Measurements from ENCODE around the gene CHPT1.
"Not testable (repeated sequence)": the region's sequence is repeated elsewhere in the genome, so short reads cannot be mapped to it uniquely, and the experiment has no call there.

Gene CHPT1

GRCh38 chr12:101729842-101730241 lies 32.4 kb downstream of the CHPT1 start:
- no peak for DNase-seq

DNA sequence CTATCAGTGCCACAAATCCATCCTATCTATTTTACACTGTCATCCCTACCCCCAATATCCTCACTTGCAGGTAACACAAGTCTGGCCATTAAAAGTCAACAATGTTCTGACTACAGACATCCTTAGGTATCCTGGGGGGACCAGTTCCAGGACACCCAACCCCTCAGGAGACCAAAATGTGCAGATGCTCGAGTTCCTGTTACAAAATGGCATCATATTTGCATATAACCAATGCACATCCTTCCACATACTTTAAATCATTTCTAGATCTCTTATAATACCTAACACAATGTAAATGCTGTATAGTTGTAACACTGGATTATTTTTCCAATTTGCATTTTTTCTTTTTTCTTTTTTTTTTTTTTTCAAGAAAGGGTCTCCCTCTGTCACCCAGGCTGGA lies 34.9 kb downstream of the CHPT1 start:
- no peak for DNase-seq

GRCh38 chr12:101733166-101733565 lies 35.7 kb downstream of the CHPT1 start:
- no peak for DNase-seq

DNA sequence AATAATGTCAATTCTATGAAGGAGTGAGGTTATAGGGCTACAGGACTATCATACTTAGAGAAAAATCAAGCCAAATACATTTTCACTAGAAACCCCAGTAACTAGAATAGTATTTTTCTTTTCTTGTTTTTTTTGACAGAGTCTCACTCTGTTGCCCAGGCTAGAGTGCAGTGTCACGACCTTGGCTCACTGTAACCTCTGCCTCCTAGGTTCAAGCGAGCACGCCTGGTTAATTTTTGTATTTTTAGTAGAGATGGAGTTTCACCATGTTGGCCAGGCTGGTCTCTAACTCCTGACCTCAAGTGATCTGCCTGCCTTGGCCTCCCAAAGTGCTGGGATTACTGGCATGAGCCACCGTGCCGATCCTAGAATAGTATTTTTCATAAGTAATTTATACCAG lies 37.0 kb downstream of the CHPT1 start:
- not testable (repeated sequence) for DNase-seq

- no peak for DNase-seq
Measured at GRCh38 chr12:101737476-101737875, 40.0 kb downstream of the CHPT1 start.

GRCh38 chr12:101738920-101739665 lies 41.7 kb downstream of the CHPT1 start, which contains the start of gene SYCP3:
TSS of gene SYCP3 (minus strand) at chr12:101739462. CDS start at chr12:101737935, 1,527 bp downstream.
- DNase-seq: no peak

- no peak for DNase-seq
Measured at GRCh38 chr12:101740566-101740965, 43.1 kb downstream of the CHPT1 start.

- no peak for DNase-seq
Measured at GRCh38 chr12:101740980-101741379, 43.5 kb downstream of the CHPT1 start.

DNA sequence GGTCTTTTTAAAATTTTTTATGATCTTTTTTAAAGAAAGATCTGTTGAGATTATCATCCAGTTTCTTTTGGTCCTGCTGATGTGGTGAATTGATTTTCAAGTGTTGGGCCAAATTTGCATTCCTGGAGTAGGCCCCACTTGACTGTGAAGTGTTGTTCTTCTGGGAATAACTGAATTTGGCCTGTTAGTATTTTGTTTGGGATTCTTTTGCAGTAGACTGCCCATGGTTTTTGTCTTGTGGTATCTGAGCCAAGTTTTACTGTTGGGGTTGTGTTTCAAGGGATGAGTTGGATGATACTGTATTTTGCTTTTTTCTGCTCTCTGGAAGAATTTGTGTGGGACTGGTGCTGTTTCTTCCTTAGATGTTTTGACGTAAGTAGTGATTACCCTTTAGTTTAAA lies 45.8 kb downstream of the CHPT1 start:
- DNase-seq: no peak

GRCh38 chr12:101743724-101744472 lies 46.5 kb downstream of the CHPT1 start:
- no peak for DNase-seq

DNA sequence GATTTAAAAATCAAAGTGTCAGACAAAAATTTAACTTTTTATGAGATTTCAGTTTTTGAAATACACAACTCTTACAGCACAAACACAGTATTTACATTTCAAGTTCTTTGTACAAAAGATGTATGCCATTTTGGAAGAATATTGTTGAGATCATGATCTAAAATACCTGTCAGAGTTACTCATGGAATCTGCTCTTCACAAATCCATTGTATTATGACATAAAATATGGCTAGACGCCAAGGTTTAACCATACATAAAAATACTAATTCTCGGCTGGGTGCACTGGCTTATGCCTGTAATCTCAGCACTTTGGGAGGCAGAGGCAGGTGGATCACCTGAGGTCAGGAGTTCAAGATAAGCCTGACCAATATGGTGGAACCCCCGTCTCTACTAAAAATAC lies 48.0 kb downstream of the CHPT1 start:
- DNase-seq: no peak

- DNase-seq: no peak
Measured at GRCh38 chr12:101746196-101746595, 48.8 kb downstream of the CHPT1 start.

- DNase-seq: no peak
Measured at GRCh38 chr12:101746661-101747060, 49.2 kb downstream of the CHPT1 start.

DNA sequence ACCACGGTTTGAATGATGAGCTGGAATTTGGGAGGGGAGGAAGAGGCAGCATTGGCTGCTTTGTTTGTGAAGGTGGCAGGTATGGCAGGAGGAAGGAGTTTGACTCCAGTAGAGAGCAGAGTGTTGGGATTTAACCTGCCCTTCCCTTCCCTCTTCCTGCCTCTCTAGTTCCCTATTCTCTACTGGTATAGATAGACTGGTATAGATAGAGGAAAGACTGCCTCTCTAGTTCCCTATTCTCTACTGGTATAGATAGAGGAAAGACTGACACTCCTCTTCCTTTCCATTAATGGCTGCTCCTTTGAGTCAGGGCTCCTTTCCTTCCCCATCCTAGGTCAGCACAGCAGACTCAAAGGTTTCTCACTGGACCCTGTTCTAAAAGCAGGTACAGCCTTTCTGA lies 50.3 kb downstream of the CHPT1 start:
- DNase-seq: no peak

DNA sequence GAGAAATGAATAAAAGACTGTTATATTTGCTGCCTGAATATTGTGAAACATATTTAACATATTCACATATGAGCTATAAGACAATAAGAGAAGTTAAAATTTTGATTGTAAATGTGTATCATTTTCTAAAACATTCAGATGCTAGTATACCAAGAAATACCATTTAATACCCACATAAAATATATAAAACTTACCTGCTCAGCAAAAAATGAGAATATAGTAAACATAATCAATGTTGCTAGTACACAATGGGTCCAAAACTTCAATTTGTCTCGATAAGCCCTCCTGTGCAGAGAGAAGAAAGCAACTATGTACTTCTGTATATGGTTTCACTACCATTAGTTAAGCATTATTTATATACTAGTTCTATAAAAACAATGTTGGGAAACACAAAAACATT lies 51.5 kb downstream of the CHPT1 start:
- no peak for DNase-seq

GRCh38 chr12:101749657-101750056 lies 52.2 kb downstream of the CHPT1 start:
- DNase-seq: no peak

DNA sequence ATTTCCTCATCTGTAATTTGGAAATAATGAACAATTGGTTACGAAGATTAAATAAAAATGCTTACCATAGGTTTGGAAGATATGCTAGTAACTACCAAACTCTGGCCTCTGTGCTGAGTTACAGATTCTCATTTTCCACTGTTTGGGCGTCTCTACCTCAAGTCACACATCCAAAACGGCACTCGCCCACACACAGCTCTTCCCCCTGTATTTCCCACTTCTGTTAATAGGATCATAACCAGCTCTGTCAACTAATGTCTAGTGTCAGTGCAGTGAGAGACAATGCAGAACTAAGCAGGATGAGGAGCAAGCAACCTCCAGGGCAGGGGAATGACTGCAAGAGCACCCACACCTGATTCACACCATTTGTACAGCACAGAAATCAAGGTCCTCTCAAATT lies 52.7 kb downstream of the CHPT1 start:
- DNase-seq: no peak

- DNase-seq: no peak
Measured at GRCh38 chr12:101759396-101760047, 62.1 kb downstream of the CHPT1 start.

GRCh38 chr12:101761350-101761749 lies 63.9 kb downstream of the CHPT1 start:
- DNase-seq: no peak

DNA sequence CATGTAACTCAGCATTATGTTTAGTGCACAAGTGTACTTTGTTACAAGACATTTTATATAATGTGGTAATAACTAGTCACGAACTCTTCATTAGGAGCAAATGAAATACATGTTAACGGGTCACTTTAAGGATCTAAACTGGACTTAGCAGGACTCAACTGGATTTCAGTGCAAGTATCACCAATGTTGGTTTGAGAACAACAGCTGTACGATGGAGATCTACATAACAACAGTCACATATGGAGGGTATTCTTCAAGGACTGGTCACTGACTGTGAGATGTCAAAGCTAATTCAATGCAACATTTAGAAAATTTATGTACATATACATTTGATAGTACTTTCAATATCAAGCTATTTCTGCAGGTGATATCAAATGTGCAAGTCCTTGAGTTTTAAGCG lies 64.3 kb downstream of the CHPT1 start:
- no peak for DNase-seq

DNA sequence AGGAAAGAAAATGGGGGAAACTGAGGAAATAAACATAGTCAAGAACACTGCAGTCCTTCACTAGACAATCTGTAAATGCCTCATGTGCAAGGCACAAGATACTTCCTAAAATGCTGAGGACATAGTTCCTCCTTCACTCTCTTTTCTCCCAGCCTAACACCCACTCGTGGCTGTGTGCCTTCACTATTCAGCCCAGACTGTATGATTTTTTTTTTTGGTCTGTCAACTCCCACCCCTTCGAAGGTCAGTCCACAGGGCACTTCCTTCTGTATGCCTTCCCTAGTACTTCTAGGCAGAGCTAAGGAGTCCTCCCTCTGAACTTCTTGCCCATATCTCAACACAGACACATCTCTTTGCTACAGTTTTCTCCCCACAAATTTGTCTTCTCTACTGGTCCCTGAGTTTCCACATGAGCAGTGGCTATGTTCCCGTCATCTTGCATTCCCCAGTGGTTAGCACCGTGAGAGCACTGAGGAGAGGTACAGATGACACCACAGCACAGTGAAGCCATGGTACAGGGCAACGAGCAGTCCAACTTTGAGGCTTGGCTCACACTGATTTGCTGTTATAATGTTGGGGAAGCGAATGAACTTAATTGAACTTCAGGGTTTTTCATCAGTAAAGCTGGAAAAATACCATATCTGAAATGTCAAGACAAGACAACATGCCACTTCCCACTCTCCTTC lies 65.9 kb downstream of the CHPT1 start:
- no peak for DNase-seq

- no peak for DNase-seq
Measured at GRCh38 chr12:101764051-101764792, 66.8 kb downstream of the CHPT1 start.

GRCh38 chr12:101767537-101767936 lies 70.1 kb downstream of the CHPT1 start:
- no peak for DNase-seq
